HG02973 (cell line): ENCODE results near the gene OMP.

Experiments
- ATAC-seq: cut with Tn5 transposase; IDR thresholded peaks from one replicate; pipeline ENCODE4 v1.9.1; 2021; ENCODE audit warnings: moderate library complexity; ENCODE audit not compliant: unreplicated experiment

OMP gene

DNA sequence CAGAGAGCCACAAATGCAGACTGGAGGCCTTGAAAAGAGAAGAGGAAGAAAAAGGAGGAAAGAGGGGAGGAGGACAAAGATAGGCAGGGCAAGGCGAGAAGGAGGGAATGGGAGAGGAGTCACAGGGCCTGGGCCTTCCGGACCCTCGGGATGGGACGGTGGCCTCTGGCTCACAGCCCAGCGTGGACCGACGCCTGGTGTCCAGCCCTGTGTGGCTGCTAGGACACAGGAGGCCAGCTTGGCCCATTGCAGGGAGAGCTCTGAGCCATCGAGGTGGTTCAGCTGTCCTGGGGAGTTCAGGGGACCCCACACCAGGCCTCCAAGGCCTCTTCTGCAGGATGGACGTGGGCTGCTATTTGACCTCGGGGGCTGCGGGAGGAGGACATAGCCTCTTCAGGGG lies 34.8 kb downstream of the OMP start:
- no peak for ATAC-seq

DNA sequence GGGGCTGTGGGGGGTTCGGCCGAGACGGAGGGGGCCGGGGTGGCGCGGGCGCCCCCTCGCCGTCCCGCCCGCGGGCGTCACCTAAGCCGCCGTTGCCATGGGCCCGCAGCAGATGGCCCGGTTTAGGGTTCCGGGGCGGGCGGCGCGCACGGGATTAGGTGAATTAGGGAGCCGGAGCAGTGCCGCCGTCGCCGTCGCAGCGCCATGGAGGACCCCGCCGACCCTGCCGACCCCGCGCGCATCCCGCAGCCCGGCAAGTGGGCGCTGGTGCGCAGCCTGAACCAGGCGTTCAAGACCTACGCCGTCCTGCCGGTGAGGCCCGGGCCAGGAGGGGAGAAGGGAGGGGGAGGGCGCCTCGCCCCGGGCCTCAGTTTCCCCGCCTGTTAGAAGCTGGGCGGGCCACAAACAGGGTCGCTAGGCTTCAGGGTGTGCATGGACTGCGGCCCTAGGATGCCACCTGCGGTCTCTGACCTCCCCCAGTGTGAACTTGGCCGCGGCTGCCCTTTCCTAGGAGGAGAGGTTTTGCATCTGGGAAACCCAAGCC lies 35.5 kb downstream of the OMP start:
- ATAC-seq = no peak

DNA sequence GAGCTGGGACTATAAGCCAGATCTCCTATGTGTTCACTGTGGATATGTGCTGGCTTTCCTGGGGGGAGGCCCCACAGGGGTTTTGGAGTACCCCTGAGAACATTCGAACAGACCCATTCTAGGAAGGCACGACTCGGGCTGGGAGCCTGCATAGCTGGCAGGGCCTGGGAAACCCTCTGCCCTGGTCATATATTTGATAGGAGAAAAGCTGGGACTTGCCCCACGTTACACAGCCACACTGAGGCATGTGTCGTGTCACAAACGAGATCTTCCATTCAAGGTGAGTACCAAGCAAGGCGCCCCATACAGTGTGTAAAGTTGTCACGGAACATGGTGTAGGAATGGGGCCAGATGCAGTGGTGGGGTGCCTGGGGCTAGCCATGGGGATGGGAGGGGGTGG lies 36.6 kb downstream of the OMP start:
- no peak for ATAC-seq

DNA sequence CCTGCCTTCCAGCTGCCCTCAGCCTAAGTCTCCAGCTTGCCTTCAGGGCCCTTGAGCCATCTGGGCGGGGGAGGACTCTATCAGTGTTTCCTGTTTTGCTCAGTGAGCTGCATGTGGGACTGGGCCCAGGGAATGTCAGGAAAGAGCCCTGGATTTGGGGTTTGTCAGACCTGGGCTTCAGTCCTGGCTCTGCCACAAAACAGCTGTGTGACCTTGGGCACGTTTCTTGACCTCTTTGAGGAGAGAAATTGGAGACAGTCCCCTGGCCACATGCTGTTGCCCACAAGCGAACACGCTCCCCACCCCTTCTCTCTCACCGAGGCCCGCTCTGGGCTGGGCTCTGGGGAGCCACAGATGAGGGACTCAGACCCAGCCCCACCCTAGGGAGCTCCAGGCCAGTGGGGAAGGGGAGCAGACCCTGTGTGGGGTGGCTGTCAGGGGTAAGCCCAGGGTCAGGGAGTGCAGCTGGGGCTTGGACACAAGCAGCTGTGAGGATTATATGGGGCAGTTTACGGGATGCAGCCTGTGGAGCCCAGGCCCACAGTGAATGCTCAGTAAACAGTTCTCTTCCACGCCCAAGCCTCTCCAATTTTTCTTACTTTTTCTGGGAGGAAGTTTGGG lies 37.7 kb downstream of the OMP start:
- ATAC-seq = no peak

DNA sequence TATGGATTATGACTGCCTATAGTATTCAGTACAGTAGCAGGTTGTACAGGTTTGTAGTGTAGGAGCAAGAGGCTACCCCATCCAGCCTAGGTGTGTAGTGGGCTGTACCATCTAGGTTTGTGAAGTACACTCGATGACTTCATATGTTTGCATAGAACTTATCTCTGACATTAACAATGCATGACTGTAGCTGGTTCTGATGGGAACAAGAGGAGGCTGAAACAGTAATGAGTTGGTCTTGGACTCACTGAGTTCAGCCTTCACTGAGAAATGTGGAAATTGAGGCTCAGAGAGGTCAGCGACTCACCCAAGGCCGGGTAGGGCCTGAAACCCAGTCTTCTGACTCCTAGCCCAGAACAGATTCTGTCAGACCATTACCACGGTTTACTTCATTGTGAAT lies 38.4 kb downstream of the OMP start:
- no peak for ATAC-seq

DNA sequence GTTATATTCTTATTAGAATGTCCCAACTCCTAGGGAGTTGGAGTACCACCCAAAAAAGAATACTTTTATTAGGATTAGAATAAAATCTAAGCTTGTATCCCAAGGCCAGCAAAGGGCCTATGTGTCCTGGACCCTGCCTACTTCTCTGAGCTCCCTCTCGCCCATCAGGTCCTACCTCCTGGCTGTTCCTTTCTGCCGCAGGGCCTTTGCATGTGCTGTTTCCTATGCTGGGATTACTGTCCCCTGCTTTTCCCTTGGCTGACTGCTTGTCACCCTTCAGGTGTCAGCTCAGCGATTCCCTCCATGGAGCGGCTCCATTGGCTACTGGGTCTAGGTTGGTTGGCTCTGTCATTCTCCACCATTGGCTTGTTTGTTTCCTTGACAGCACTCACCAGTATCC lies 38.8 kb downstream of the OMP start:
- no peak for ATAC-seq

DNA sequence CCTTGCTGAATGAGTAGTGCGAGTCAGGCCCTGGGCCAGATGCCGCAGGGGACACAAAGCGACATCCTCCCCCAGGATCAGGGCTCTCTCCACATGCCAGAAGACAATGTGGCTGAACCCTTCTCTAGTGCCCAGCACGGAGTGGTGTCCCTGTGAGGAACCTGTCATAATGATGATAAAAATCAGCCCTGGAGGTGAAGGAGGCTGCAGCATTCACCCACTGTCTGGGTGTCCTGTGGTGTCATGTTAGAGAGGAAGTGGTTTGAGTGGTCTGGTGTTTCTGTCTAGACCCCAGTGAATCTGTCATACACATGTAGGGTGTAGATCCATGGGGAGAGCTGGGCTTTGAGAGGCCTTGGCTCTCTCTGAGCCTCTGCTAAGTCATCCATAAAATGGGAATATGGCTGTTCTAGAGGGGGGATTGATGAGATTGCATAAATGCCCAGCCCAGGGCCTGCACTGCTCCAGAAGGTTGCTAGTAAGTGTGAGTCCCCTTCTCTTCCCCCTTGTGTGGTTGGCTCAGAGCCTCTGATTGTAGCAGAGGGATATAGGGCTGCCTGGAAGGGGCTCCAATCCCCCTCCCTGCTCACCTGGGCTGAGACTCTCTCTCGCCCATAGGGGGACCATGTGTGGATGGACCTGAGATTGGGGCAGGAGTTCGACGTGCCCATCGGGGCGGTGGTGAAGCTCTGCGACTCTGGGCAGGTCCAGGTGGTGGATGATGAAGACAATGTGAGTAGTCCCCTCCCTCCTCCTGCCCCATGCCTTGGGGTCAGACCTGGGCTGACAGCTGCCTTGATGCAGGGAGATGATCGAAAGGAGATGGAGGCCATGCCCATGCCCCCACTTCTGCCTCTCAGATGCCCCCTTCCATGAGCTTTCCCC lies 39.7 kb downstream of the OMP start:
- no peak for ATAC-seq

DNA sequence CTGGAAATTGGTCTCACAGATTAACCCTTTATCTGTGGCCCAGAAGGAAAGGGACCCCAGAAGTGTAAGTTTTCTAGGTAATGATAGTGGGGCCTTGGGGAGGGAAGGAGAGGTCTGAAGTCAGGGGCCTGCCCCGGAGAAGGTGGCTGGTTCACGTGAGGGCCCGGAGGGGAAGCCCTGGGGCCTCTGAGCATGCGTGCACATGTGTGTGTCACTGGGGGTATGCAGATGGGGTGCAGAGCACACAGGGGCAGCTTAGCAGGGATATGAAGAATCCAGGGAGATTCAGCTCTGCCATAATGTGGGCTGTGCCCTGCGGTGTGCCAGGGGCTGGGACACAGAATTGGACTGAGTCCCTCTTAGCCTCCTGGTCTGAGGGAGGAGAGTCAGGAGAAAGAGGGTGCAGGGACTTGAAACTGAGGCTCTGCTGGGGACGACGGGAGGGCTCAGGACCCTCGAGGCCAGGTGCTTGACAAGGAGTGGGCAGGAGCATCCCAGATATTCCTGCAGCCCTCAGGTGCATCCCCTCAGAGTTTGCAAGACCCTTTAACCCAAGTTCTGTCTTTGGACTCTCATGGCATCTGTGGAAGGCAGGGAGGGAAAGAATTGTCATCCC lies 40.9 kb downstream of the OMP start:
- no peak for ATAC-seq

DNA sequence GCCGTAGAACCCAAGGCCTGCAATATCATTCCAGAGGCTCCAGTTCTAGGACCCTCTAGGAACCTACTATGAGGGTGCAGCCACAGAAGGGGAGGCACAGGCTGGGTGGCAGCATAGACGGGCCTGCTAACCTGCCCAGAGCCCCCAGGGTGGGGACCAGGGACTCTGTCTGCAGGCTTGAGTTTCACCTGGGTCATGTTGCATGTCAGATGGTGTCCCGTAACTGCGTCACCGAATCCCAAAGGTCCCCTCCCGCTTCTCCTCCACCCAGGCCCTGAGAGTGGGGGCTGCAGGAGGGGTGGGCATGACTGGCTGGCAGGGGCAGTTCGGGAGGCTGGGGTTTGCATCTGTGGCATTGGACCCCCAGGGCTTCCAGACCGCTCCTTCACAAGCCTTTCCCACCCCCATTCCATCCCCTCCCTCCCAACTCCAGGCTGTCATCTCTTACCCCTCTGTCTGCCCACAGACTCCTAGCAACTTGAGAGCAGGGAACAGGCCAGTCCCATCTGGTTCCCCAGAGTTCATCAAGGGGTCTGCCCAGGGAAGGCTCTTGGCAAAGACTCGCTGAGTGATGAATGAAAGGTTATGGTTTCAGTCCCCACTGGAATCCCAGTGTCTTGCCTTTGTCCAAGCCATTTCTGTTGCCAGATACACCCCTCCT lies 41.7 kb downstream of the OMP start:
- ATAC-seq = no peak

DNA sequence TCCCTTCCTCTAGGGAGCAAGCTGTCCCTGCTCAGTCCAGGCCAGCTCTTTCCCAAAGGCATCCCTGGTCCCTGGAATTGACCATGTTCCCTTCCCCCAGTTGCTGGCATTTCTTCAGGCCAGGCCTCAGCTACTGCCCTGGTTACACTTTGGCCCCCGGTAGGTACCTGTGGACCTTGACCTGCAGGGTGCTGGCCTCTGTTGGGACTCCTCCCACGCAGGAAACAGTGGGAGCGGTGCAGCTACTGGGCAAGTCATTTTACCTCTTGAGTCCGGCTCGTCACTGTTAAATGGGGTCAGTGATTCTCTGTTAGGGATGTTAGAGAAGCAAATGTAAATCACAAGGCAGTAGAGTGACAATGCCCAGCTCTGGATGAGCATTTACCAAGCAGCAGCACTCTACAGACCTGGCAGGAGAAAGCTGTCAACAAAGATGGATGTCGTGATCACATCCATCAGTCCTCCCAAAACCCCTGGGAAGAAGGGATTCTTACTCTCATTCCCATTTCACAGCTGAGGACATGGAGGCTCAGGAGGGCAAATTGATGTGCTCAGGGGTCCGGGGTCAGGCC lies 42.3 kb downstream of the OMP start:
- no peak for ATAC-seq

DNA sequence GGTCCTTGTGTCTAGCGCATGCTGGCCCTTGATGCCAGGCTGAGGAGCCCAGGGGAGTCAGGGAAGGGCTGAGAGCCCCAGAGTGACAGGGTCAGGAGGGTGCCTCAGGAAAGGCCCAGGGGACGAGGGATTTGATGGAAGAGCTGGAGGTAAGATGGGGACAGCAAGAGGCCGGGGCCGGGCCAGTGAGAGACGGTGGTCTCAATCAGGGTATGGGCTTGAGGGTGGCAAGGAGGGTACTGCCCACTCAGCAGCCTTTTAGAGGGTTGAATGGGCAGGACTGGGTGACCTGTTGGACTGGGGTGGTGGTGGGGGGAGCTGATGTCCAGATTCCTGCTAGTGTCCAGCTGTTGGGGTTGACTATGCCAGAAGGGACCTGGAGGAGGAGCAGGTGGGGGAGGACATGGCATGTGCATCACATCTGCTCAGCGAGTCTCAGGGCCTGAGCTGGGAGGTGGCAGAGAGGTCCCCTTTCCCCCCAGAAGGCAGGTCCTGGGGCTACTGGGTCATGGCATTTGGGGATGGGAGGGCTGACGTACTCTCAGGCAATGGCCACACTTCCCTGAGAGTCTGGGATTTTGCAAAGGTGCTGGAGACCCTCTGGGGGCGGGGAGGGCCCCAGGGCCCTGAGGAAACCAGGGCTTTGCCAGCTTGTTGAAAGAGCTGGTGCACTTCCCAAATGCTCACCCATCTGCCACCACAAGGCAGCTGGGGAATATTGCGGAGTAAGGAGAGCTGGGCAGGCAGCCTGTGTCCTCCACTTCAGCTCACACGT lies 43.8 kb downstream of the OMP start:
- ATAC-seq = no peak

DNA sequence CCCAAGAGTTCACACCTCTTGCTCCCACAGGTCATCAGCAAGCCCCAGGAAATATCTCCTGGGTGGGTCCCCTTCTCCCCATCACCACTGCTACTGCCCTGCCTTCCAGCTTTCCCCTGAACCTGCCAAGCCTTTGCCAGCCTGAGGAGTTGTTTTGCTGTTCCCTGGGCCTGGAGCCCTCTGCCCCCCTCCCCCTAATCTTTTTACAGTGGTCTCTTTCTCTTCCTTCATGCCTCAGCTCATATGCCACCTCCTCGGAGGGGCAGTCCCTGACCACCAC lies 44.3 kb downstream of the OMP start:
- no peak for ATAC-seq

DNA sequence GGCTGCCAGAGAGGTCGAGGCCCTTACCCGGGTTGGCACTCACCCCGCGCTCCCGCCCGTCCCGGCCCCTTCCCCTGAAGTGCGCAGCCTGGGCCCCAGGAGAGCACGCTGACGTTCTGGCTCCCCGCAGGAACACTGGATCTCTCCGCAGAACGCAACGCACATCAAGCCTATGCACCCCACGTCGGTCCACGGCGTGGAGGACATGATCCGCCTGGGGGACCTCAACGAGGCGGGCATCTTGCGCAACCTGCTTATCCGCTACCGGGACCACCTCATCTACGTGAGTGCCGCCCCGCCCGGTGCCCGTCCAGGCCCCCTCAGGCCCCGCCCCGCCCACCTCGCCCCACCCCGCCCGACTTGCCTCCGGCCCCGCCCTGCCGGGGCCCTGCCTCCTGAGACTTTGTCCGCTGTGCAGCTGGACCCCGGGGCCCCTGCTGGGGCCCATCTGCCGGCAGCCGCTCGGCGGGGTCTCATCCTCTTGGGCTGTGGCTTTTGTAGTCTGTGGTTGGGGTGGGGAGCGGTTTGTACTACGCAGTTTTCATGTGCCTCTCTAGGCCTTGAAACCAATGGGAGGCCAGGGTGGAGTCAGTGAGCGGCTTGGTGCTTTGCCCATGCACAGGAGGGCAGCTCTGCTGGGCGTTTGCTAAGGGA lies 45.2 kb downstream of the OMP start:
- no peak for ATAC-seq

DNA sequence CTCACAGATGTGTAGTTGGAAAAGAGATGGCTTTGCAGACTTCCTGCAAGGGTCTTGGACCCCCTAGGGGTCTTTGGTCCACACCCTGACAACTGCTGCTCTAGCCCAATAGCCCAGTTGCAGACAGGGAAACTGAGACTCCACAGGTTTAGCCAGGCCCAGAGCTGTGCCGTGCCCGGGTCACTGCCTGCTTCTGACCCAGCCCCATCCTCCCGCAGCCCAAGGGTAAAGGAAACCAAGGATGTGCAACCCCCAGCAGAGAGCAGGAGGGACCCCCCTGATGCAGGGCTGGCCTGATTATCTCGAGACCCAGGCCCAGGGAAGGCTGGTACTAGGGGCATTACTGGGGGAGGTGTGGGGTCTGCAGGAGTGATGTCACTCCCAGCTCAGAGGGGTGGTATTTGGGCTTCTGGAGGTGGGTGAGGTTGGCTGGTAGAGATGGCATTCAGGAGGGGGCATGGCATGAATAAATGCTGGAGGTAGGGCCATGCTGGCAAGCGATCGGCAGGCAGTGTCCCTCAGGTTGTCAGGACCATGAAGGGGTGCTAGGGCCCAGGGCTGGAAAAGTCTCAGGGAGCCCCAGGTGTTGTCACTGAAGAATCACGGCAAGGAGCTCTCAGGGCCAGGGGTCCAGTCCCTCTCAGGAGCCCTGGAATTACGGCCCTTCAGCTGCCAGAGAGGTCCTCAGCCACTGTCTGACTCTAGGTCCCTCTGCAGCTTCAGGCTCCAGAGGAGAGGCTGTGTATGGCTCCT lies 46.5 kb downstream of the OMP start:
- no peak for ATAC-seq

DNA sequence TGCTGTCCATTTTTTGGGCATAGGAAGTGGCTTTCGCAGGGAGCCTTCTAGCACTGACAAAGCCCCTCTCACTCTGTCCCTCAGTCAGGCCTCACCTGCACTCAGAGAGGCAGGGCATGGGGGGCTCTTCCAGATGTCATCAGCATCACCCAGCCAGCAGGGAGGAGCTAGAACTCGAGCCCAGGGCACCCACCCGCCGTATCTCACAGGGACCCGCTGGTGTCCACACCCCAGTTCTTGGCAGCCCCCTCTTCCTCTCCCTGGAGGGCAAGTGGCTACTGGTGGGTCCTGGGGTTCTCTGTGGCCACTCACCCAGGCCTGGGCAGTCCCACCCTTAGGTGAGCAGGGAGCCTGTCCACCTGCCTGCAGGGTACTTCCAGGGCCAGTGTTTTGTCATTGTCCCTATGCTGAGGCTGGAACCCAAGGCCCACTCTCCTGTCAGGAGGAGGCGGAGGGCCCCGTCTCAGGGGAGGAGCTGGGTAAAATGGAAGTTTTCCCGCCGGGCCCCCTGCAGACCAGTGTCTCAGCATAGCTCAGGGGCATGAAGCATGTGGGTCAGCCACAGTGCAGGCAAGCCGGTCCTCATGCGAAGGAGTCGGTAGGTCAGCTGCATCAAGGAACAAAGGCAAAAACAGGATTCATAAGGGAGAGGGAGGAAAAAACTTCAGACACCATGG lies 47.2 kb downstream of the OMP start:
- no peak for ATAC-seq

DNA sequence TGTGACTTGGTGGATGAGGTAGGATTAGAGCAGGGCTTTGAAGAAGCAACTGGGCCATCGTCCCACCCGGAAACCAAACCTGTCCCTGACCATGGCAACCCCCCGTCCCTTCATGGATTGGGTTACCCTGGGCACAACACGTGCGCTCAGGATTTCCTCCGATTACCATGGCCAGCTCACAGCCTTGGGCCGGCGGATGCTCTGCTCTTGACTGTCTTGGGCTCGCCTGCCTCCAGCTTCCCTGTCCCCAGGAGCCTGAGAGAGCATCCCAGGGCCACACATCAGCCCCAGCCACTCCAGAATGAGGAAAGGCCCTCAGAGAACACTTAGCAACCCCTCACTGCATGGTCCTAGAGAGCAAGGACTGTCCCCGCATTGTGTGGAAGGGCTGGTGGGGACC lies 48.2 kb downstream of the OMP start:
- ATAC-seq = no peak

DNA sequence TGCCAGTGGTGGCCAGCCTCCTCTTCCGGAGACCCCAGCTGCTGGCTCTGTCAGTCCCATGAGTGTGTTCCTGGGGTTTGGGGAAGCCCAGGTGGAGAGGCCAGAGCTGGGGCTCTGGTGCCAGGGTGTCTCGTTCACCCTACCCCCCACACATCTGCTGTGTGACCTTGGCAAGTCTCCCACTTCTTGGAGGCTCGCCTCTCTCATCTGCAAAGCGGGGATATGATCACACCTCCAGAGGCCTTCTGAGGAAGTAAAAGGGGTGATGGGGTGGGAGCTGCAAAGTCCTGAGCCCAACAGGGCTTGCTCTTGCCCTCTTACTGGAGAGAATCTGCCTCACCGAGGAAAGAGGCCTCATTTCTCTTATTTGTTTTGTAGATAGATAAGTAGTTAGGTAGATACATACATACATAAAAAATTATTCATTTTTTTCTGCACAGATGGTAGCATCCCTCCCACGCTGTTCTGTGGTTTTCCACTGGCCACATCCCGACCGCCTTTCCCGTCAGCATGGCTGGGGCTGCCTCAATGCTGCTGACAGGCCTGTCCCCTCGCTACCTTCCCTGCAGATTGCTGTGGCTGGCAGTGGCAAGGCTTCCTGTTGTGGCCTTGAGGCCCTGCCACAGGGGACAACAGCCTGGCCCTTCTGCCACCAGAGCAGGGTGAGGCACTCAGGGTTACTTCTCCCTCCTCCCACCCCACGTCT lies 49.3 kb downstream of the OMP start:
- ATAC-seq = no peak

DNA sequence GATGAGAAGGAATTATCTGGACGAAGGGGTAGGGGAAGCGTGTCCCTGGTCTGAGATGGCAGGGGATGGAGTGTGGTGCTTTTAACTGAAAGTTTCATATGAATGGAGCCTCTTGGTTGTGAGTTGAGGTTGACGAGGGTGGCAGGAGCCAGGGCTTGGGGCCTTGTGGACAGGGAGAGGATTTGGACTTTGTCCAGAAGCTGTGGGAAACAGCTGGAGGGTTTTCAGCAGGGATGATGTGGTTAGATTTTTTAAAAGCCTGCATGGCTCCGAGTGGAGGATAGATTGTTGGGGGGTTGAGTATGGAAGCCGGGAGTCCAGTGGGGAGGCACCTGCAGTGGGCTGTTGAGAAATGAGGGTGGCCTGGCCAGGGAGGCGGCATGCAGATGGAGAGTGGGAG lies 50.2 kb downstream of the OMP start:
- ATAC-seq = no peak
